K562 (cell line): Measurements from ENCODE around the gene VMP1. TPM values are rescaled to one million over a fixed set of nuclear protein-coding genes. Genes with fewer than 3 reads are reported as not detected.

ENCODE experiments used
- FOXP1 ChIP-seq: sonication (generic); formaldehyde crosslinking; IDR thresholded peaks from 2 replicates; pipeline ENCODE4 v1.8.0; 2022; ENCODE audit warnings: mild to moderate bottlenecking, missing genetic modification reagents
- HES1 ChIP-seq: fragments of 450-650 bp; IDR thresholded peaks from 2 replicates; pipeline ENCODE4 v1.6.1; 2016; ENCODE audit warnings: low read depth, mild to moderate bottlenecking, moderate library complexity
- HNRNPH1 ChIP-seq: fragments of 200-400 bp; formaldehyde crosslinking; optimal IDR thresholded peaks from 2 replicates; pipeline ENCODE3; 2017; ENCODE audit warnings: low read depth, mild to moderate bottlenecking, low read length, moderate library complexity
- MBD2 ChIP-seq: sonication (generic); IDR thresholded peaks from 2 replicates; pipeline ENCODE4 v1.6.1; 2016; ENCODE audit warnings: low read depth, borderline replicate concordance
- PPARD ChIP-seq: fragments of 250-450 bp; sonication (Bioruptor Pico); IDR thresholded peaks from 2 replicates; pipeline ENCODE4 v1.8.0; 2022; ENCODE audit warnings: inconsistent platforms, mild to moderate bottlenecking, moderate library complexity
- SETDB1 ChIP-seq: IDR thresholded peaks from one replicate; pipeline ENCODE4 v1.6.1; 2012; ENCODE audit warnings: low read length, control low read depth, inconsistent platforms
- TFE3 ChIP-seq: fragments of 450-650 bp; formaldehyde crosslinking; IDR thresholded peaks from 2 replicates; pipeline ENCODE4 v1.4.0; 2020; ENCODE audit warnings: mild to moderate bottlenecking, mixed read lengths
- TRIM28 ChIP-seq: fragments of 450-650 bp; IDR thresholded peaks from 2 replicates; pipeline ENCODE4 v1.6.1; 2017
- polyA plus RNA-seq, 8 experiments: library from polyadenylated mRNA; depleted of rRNA in 4 of 8; stranded (reverse) in 5 of 8; unstranded in 3 of 8; fragments of >200 nt; fragmentation: Nextera tagmentation in 2 of 8; fragmentation: Illumina TruSeq in 1 of 8; extraction: Ambion mirVana in 2 of 8; extraction: Trizol in 1 of 8; gene quantifications; 2 replicates each; pipeline versions ENCODE4 v1.2.1 to v1.2.3, GENCODE V29; 2011 to 2014; ENCODE audit warnings: inconsistent platforms in 1 of 8, missing spikeins in 1 of 8
- total RNA-seq, 7 experiments: library from RNA; depleted of rRNA in 6 of 7; stranded (reverse); fragments of >200 nt in 6 of 7; fragmentation: Illumina TruSeq in 2 of 7; extraction: Trizol in 2 of 7; gene quantifications; 2 replicates each; pipeline versions ENCODE4 v1.2.1 to v1.2.3, GENCODE V29; 2011 to 2021; ENCODE audit warnings: low replicate concordance in 1 of 7
- TF ChIP-seq, protein P1 (sequence below), 2 experiments: fragments of 450-650 bp; IDR thresholded peaks; 2 replicates each; pipeline ENCODE4 v1.6.1; 2016; ENCODE audit warnings: mild to moderate bottlenecking in 2 of 2, borderline replicate concordance in 1 of 2, low read depth in 1 of 2, moderate library complexity in 1 of 2

Gene VMP1
- total and polyA plus RNA-seq, 9 of the 15 experiments (the other 6 are each of a cell fraction or from before 2014, with no cell fraction given): 123 to 304 (median 151) TPM

DNA sequence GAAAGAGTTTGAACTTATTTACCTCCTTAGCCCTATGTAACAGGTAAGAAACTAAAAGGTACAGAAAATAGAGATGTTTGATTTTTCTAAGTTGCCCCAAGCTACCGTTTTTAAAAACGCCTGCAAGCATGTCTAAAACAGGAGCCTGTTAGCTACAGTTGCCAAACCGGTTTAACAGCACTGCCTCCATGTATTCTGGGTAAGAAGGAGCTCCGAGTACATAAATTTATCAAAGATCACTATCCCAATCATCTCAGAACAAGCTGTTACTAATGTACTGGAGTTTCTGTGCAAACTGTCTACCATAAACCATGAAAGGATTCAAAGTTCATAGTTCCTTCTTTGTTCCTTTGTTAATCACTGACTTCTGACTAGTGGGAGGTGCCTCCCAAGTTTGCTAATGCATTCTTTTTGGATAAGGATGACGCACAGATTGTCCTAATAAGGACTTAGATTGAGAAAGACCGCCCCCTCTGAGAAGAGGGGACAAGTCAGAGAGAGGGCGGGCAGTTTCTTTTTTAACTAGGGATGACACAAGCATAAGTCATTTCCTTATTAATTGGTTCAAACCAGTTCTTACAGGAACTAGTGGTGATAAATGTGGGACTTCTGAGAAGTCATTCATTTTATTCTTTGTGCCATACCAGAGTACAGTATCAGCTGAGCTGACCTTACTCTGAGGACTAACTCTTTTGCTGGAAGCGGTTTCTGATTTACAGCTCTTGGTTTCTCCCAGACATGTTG lies 130.0 kb downstream of the VMP1 start (continued):
- TF ChIP-seq, protein P1, sequence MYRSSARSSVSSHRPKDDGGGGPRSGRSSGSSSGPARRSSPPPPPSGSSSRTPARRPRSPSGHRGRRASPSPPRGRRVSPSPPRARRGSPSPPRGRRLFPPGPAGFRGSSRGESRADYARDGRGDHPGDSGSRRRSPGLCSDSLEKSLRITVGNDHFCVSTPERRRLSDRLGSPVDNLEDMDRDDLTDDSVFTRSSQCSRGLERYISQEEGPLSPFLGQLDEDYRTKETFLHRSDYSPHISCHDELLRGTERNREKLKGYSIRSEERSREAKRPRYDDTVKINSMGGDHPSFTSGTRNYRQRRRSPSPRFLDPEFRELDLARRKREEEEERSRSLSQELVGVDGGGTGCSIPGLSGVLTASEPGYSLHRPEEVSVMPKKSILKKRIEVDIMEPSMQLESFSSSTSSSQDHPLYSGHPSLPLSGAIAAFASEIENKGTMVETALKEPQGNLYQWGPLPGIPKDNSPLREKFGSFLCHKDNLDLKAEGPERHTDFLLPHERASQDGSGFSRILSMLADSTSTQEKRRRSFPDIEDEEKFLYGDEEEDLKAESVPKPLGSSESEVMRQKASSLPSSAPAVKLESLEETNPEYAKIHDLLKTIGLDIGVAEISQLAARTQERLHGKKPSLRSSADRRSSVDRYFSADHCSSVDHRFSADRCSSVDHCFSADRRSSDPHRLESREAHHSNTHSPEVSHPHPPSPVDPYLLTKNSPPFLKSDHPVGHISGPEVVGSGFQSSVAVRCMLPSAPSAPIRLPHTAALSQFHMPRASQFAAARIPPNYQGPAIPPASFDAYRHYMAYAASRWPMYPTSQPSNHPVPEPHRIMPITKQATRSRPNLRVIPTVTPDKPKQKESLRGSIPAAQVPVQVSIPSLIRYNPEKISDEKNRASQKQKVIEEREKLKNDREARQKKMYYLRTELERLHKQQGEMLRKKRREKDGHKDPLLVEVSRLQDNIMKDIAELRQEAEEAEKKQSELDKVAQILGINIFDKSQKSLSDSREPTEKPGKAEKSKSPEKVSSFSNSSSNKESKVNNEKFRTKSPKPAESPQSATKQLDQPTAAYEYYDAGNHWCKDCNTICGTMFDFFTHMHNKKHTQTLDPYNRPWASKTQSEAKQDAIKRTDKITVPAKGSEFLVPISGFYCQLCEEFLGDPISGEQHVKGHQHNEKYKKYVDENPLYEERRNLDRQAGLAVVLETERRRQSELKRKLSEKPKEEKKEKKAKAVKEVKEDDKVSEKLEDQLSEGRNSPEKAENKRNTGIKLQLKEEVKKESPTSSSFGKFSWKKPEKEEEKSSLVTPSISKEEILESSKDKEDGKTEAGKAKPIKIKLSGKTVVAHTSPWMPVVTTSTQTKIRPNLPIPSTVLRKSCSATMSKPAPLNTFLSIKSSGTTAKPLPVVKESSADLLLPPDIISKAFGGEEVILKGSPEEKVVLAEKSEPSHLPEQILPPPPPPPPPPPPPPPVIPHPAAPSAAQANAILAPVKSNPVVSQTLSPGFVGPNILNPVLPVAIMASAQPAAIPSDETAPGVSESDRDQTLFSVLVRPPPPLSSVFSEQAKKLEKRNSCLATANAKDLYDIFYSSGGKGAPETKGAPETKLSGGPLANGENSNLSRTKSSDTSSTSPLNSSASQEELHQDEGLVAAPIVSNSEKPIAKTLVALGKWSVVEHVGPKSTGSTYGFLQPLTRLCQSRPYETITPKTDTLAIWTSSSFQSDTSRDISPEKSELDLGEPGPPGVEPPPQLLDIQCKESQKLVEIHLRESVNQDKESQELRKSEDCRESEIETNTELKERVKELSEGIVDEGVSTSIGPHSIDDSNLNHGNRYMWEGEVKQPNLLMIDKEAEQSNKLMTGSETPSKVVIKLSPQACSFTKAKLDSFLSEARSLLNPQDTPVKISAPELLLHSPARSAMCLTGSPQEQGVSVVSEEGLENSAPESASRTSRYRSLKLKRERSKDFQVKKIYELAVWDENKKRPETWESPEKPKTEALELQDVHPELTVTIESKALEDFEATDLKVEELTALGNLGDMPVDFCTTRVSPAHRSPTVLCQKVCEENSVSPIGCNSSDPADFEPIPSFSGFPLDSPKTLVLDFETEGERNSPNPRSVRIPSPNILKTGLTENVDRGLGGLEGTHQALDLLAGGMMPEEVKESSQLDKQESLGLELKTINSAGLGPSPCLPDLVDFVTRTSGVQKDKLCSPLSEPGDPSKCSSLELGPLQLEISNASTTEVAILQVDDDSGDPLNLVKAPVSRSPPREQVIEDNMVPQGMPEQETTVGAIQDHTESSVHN (IDR thresholded peaks at IDR 0.05; ENCODE audit: borderline replicate concordance in 1 of 2, low read depth in 1 of 2): peak in 1 of 2 experiments; percentile 83; a peak in 1 of 4 replicates
- TF ChIP-seq TRIM28 (no peak), MBD2 (peak; percentile 50; the same call in 1 of the 2 replicates), FOXP1 (CRISPR knock-in tag) (no peak), HES1 (no peak), TFE3 (CRISPR knock-in tag) (no peak), HNRNPH1 (no peak), SETDB1 (no peak), PPARD (CRISPR knock-in tag) (no peak)
